GM21367 (cell line): Measurements from ENCODE around the gene ST7L.
A peak's percentile ranks its signal among the peaks of the same experiment; 100 is the strongest.
"Not testable (repeated sequence)": the region's sequence is repeated elsewhere in the genome, so short reads cannot be mapped to it uniquely, and the experiment has no call there.

Experiments
- ATAC-seq: cut with Tn5 transposase; IDR thresholded peaks from one replicate; pipeline ENCODE4 v1.9.1; 2021; ENCODE audit not compliant: unreplicated experiment

ST7L gene

GRCh38 chr1:112618721-112619517, at the start of gene ST7L:
Gene ST7L (minus strand): TSS chr1:112619141. CDS start chr1:112619113, 28 bp downstream.
- ATAC-seq, result no peak

GRCh38 chr1:112666946-112667345, 48.0 kb upstream of the ST7L start:
- no peak for ATAC-seq

- ATAC-seq, result no peak
Measured at GRCh38 chr1:112665857-112666256, 46.9 kb upstream of the ST7L start.

GRCh38 chr1:112651205-112651604, 32.3 kb upstream of the ST7L start:
- no peak for ATAC-seq

GRCh38 chr1:112646225-112646624, 27.3 kb upstream of the ST7L start:
- ATAC-seq, result no peak

GRCh38 chr1:112643080-112643479, 24.1 kb upstream of the ST7L start:
- no peak for ATAC-seq

GRCh38 chr1:112640437-112640836, 21.5 kb upstream of the ST7L start:
- ATAC-seq, result not testable (repeated sequence)

- ATAC-seq, result no peak
Measured at GRCh38 chr1:112638110-112638428, 19.1 kb upstream of the ST7L start.

- ATAC-seq, result no peak
Measured at GRCh38 chr1:112637254-112638109, 18.5 kb upstream of the ST7L start.

GRCh38 chr1:112636597-112637253, 17.8 kb upstream of the ST7L start:
- ATAC-seq, result no peak

- no peak for ATAC-seq
Measured at GRCh38 chr1:112636056-112636455, 17.1 kb upstream of the ST7L start.

- ATAC-seq, result no peak
Measured at GRCh38 chr1:112634367-112634766, 15.4 kb upstream of the ST7L start.

GRCh38 chr1:112633628-112634027, 14.7 kb upstream of the ST7L start:
- ATAC-seq, result no peak

GRCh38 chr1:112629256-112629655, 10.3 kb upstream of the ST7L start:
- ATAC-seq, result no peak

- ATAC-seq, result no peak
Measured at GRCh38 chr1:112628516-112628915, 9.6 kb upstream of the ST7L start.

GRCh38 chr1:112626887-112627286, 7.9 kb upstream of the ST7L start:
- no peak for ATAC-seq

- no peak for ATAC-seq
Measured at GRCh38 chr1:112626193-112626592, 7.3 kb upstream of the ST7L start.

GRCh38 chr1:112625696-112626095, 6.8 kb upstream of the ST7L start:
- ATAC-seq, result no peak

- ATAC-seq, result not testable (repeated sequence)
Measured at GRCh38 chr1:112624493-112624892, 5.6 kb upstream of the ST7L start.

GRCh38 chr1:112620377-112620695, 1.4 kb upstream of the ST7L start:
- no peak for ATAC-seq

- ATAC-seq, result peak; percentile 77
Measured at GRCh38 chr1:112619518-112620376, 806 bp upstream of the ST7L start, which contains the start of gene CAPZA1. Gene CAPZA1 (plus strand): TSS chr1:112619832. CDS start chr1:112619845, 13 bp downstream.
